ENCODE results near the gene BNC2.

DNA sequence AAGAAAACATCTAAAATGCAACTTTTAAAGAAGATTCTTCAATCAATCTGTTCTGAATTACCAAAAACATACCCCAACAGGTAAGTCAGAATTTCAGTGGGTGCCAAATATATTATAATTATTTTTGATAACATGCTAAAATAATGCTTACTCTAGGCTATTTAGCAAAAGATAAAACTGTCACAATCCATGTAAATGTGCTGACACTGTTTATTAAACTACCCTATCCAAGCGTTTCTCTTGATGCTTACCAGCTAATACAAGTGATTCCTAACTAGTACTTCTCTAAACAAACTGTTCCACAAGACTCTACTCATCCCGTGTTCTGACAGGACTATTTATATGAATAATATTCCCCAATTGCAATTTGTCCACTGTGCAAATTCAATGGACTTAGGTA, 236.7 kb downstream of the BNC2 start:
- TF ChIP-seq, protein P1, sequence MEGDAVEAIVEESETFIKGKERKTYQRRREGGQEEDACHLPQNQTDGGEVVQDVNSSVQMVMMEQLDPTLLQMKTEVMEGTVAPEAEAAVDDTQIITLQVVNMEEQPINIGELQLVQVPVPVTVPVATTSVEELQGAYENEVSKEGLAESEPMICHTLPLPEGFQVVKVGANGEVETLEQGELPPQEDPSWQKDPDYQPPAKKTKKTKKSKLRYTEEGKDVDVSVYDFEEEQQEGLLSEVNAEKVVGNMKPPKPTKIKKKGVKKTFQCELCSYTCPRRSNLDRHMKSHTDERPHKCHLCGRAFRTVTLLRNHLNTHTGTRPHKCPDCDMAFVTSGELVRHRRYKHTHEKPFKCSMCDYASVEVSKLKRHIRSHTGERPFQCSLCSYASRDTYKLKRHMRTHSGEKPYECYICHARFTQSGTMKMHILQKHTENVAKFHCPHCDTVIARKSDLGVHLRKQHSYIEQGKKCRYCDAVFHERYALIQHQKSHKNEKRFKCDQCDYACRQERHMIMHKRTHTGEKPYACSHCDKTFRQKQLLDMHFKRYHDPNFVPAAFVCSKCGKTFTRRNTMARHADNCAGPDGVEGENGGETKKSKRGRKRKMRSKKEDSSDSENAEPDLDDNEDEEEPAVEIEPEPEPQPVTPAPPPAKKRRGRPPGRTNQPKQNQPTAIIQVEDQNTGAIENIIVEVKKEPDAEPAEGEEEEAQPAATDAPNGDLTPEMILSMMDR (IDR thresholded peaks at IDR 0.05) = no peak
- TF ChIP-seq EP300 (IDR thresholded peaks at IDR 0.05; ENCODE audit: low read depth) = no peak
- no peak for TF ChIP-seq POLR2AphosphoS5 (IDR thresholded peaks at IDR 0.05)
- no peak for TF ChIP-seq POLR2A (IDR thresholded peaks at IDR 0.05)
